ENCODE data around the gene PLA2R1. TPM values are rescaled to one million over a fixed set of nuclear protein-coding genes. Genes with fewer than 3 reads are reported as not detected.

The PLA2R1 gene
- total RNA-seq, 4 donors from 2014 or later: 86.0 to 246 (median 152) TPM

DNA sequence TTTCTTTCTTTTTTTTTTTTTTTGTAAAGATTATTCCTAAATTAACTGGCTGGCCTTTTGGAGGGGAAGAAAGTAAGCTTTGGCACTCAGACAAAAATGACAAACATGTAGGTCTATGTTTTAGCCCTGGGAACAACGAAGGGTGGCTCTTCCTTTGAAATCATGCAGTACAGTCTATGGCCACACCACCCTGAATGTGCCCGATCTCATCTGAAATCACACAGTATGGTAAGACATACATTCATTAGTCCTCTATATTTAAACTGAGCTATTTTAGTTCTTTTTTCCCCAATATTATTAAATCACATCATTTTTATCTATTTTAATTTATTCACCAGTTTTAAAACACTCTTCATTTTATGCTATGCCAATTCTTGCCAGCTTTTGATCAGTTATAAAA, 48.2 kb downstream of the PLA2R1 start:
- Histone ChIP-seq H3K36me3 (no peaks in the 10 kb centered on the region), H3K27ac (peak overlapping the region; percentile 14 to 75 (median 61)), H3K4me3 (replicated peaks in 1 of 3) (no peak overlapping the region), H3K9me3 (no peaks in the 10 kb centered on the region), H3K27me3 (no peaks in the 10 kb centered on the region), H3K4me1 (peaks cover 27 to 34% of the 10 kb centered on the region in 2 donors)
- DNase-seq: no peak
- intact Hi-C loops (cut with DNase I): no loop called here
- WGBS, 2 donors: 7 to 28% methylated on average over 2 of the region's 2 CpGs
- TF ChIP-seq CTCF (IDR thresholded peaks at IDR 0.05): peak in 4 of 6 experiments; percentile 7 to 49 (median 22)
- no peak for TF ChIP-seq POLR2A (IDR thresholded peaks at IDR 0.05)

DNA sequence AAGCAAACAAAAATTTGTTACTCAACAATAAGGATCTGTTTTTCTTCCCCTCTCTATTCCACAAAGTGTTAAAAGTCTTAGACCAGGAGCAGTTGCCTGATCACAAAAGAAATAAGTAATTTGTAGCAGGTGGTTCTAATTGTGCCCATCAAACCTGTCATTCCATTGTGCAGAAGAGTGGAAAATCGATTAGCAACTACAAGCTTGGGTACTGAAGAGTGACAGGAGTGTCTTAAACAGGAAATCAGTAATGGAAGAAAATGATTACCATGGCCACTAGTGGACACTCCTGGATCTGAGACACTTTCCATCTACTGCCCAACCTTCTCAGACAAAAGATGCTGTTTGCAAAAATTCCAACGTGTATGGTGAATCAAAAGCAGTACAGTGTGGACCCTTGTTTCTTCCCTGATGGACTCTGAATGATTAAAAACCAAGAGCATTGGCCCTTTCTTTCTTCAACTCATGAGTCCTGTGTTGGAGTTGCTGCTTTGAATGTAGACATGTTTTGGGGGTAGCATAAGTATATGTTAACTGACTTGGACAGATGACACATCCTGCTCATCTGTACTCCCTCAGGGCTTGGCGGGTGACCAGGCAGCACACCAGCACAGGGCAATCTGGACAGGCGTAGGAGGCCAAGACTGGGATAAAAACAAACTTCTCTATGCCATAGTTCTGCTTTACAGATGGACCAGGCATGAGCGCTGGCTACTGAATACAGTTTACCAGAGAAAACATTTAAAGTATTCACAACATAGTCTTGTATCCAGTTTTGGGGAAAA, 51.9 kb downstream of the PLA2R1 start:
- TF ChIP-seq CTCF (IDR thresholded peaks at IDR 0.05) (no peak), POLR2A (IDR thresholded peaks at IDR 0.05) (no peak)
- 71 to 76% methylated on average over 5 of the region's 5 CpGs for WGBS, 2 donors
- peak overlapping the region; percentile 61 to 88 (median 71) for H3K27ac ChIP-seq
- intact Hi-C loops (cut with DNase I): no loop called here
- no peaks in the 10 kb centered on the region for H3K27me3 ChIP-seq
- H3K9me3 ChIP-seq: no peaks in the 10 kb centered on the region
- no peak overlapping the region for H3K4me3 ChIP-seq (replicated peaks in 1 of 3)
- no peak for DNase-seq
- peaks cover 46 to 51% of the 10 kb centered on the region in 2 donors for H3K4me1 ChIP-seq
- H3K36me3 ChIP-seq: no peaks in the 10 kb centered on the region

DNA sequence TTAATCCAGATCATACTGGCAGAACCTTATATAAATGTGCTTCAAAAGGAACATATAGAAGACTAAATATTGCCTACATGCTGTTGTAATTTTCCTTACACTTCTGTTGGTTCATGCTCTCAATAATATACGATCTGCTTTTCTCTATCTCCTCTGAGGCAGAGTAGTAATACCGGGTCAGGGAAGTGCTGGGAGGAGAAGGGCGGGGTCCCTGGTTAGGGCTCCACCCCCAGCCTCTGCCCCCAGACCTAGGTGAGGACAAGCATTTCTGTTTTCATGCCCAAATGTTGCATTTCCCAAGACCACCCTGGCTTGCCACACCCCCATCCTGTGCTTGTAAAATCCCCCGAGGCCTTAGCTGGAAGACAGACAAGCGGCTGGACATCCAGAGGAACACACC, 55.3 kb downstream of the PLA2R1 start:
- Histone ChIP-seq H3K27ac (peak overlapping the region; percentile 91 to 97 (median 92)), H3K27me3 (no peaks in the 10 kb centered on the region), H3K4me3 (replicated peaks in 1 of 3) (no peak overlapping the region), H3K36me3 (no peaks in the 10 kb centered on the region), H3K4me1 (peaks cover 41 to 52% of the 10 kb centered on the region in 2 donors), H3K9me3 (no peaks in the 10 kb centered on the region)
- DNase-seq: no peak
- TF ChIP-seq POLR2A (IDR thresholded peaks at IDR 0.05) (no peak), CTCF (IDR thresholded peaks at IDR 0.05) (no peak)
- intact Hi-C loops (cut with DNase I): no loop called here
- 73 to 85% methylated on average over 5 of the region's 5 CpGs for WGBS, 2 donors

DNA sequence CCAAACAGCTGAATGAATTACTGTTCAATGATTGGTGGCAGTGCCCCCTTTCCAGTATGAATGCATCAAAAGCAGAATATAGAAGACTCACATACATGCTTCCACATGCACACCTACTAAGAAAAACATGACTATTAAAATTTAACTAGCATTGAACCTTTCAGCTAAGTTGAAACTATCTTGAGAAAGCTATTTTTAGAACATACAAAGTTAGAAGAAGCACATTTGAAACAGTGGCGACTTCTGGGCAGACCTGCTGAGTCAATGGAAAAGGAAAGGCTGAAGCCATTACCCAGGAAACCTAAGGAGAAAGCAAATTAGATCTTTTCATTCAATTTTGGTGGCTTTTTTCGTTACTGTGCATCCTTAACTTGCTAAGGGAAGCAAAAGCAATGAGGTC, 55.9 kb downstream of the PLA2R1 start:
- no peaks in the 10 kb centered on the region for H3K36me3 ChIP-seq
- H3K9me3 ChIP-seq: no peaks in the 10 kb centered on the region
- WGBS, 2 donors: 50% methylated on average over 2 of the region's 2 CpGs
- no peak overlapping the region for H3K4me3 ChIP-seq (replicated peaks in 1 of 3)
- TF ChIP-seq POLR2A (IDR thresholded peaks at IDR 0.05) (peak in 1 of 2 donors; percentile 21), CTCF (IDR thresholded peaks at IDR 0.05) (no peak)
- intact Hi-C loops (cut with DNase I): no loop called here
- DNase-seq: peak; percentile 38 to 48
- H3K27ac ChIP-seq: peak overlapping the region; percentile 91 to 97 (median 92)
- H3K4me1 ChIP-seq: peaks cover 35 to 45% of the 10 kb centered on the region in 2 donors
- H3K27me3 ChIP-seq: no peaks in the 10 kb centered on the region

GRCh38 chr2:160005908-160006307, 56.5 kb downstream of the PLA2R1 start:
- Histone ChIP-seq H3K9me3 (no peaks in the 10 kb centered on the region), H3K27ac (peak overlapping the region; percentile 91 to 97 (median 92)), H3K36me3 (no peaks in the 10 kb centered on the region), H3K4me1 (peaks cover 29 to 40% of the 10 kb centered on the region in 2 donors), H3K4me3 (replicated peaks in 1 of 3) (no peak overlapping the region), H3K27me3 (no peaks in the 10 kb centered on the region)
- DNase-seq: no peak
- TF ChIP-seq POLR2A (IDR thresholded peaks at IDR 0.05): no peak
- no peak for TF ChIP-seq CTCF (IDR thresholded peaks at IDR 0.05)
- intact Hi-C loops (cut with DNase I): no loop called here
- 40 to 55% methylated on average over 3 of the region's 3 CpGs for WGBS, 2 donors

Measured in thyroid gland (tissue), 4 donors.